Heart left ventricle (tissue), 13 donors: ENCODE data around the gene ZGLP1.

Experiments used
- POLR2A ChIP-seq, 2 donors: fragments of 450-650 bp; IDR thresholded peaks; one replicate each; pipeline ENCODE4 v1.6.1; 2017; ENCODE audit warnings: antibody characterized with exemption in 2 of 2, mild to moderate bottlenecking in 2 of 2, moderate library complexity in 2 of 2
- TF ChIP-seq, protein P1 (sequence below), 12 donors: fragments of 200-600 bp; sonication (generic) in 4 of 12; IDR thresholded peaks; one replicate each; pipeline versions ENCODE4 v1.5.0 to v1.8.0; 2018 to 2022; ENCODE audit warnings: antibody characterized with exemption in 12 of 12, mild to moderate bottlenecking in 5 of 12
- donor health status: ischemic (EF 13 %, LVEDD 7.1; RV severe dilation, severe dysfunction).
- donor health status: DM: no; HTN: yes; CAD: no.
- donor health status: DM: no; HTN: no; CAD: no.
- donor health status: ischemic (EF 25% LVEDD 6.9; RV normal size, moderate dysfunction).
- donor health status: ischemic (EF 25% LVEDD 5.7; RV mildly dilated, moderate dysfunction).
- donor health status: ischemic (EF 35%, LVEDD 5.7; RV mildly dilated, moderate dysfunction).
- donor health status: nonischemic (EF 11% LVEDD 7.7; RV severe dilation, severe dysfunction).
- donor health status: DM: yes; HTN: yes; CAD: no.
- donor health status: PGD.
- donor health status: ischemic (EF 29% LVEDD 5.4; RV normal size, mild dysfunction).
- donor health status: nonischemic (EF 23%, LVEDD 6.1; RV moderate dilation, normal function).

DNA sequence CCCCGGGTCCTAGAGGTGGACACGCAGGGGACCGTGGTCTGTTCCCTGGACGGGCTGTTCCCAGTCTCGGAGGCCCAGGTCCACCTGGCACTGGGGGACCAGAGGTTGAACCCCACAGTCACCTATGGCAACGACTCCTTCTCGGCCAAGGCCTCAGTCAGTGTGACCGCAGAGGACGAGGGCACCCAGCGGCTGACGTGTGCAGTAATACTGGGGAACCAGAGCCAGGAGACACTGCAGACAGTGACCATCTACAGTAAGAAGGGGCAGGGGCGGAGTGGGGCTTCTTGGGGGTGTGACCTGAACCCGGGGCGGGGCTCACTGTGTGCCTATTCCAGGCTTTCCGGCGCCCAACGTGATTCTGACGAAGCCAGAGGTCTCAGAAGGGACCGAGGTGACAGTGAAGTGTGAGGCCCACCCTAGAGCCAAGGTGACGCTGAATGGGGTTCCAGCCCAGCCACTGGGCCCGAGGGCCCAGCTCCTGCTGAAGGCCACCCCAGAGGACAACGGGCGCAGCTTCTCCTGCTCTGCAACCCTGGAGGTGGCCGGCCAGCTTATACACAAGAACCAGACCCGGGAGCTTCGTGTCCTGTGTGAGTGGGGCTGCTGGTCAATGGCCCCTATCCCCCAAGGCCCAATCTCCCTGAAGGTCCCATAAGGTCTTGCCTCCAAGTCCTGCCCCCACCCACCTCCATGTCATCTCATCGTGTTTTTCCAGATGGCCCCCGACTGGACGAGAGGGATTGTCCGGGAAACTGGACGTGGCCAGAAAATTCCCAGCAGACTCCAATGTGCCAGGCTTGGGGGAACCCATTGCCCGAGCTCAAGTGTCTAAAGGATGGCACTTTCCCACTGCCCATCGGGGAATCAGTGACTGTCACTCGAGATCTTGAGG is 25.3 kb downstream of the ZGLP1 start:
- TF ChIP-seq, protein P1, sequence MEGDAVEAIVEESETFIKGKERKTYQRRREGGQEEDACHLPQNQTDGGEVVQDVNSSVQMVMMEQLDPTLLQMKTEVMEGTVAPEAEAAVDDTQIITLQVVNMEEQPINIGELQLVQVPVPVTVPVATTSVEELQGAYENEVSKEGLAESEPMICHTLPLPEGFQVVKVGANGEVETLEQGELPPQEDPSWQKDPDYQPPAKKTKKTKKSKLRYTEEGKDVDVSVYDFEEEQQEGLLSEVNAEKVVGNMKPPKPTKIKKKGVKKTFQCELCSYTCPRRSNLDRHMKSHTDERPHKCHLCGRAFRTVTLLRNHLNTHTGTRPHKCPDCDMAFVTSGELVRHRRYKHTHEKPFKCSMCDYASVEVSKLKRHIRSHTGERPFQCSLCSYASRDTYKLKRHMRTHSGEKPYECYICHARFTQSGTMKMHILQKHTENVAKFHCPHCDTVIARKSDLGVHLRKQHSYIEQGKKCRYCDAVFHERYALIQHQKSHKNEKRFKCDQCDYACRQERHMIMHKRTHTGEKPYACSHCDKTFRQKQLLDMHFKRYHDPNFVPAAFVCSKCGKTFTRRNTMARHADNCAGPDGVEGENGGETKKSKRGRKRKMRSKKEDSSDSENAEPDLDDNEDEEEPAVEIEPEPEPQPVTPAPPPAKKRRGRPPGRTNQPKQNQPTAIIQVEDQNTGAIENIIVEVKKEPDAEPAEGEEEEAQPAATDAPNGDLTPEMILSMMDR (IDR thresholded peaks at IDR 0.05), result no peak
- no peak for TF ChIP-seq POLR2A (IDR thresholded peaks at IDR 0.05)
